Stimulated activated CD4-positive, alpha-beta T cell treated with anti-CD3 and anti-CD28 coated beads, Interleukin-15, amount 100 ng/mL, for 48 hours (primary cell): Measurements from ENCODE around the gene IL24.
"Not testable (repeated sequence)": the region's sequence is repeated elsewhere in the genome, so short reads cannot be mapped to it uniquely, and the experiment has no call there.

Experiments
- DNase-seq, 2 donors: peaks; one replicate each; pipeline ENCODE4 v3.0.0-alpha.2; 2020; ENCODE audit warnings: low read depth in 2 of 2

The IL24 gene

GRCh38 chr1:206904423-206905142, 7.3 kb downstream of the IL24 start:
- DNase-seq, result no peak

GRCh38 chr1:206905295-206906164, 8.3 kb downstream of the IL24 start:
- DNase-seq, result peak in 1 of 2 donors; percentile 41

GRCh38 chr1:206907304-206907991, 10.2 kb downstream of the IL24 start:
- DNase-seq, result no peak

GRCh38 chr1:206908038-206908437, 10.8 kb downstream of the IL24 start:
- no peak for DNase-seq

GRCh38 chr1:206909161-206909882, 12.1 kb downstream of the IL24 start:
- no peak for DNase-seq

GRCh38 chr1:206909883-206910318, 12.7 kb downstream of the IL24 start:
- DNase-seq, result no peak

GRCh38 chr1:206911064-206911663, 13.9 kb downstream of the IL24 start:
- DNase-seq, result no peak

GRCh38 chr1:206912445-206913095, 15.3 kb downstream of the IL24 start:
- peak; percentile 41 to 55 for DNase-seq

- no peak for DNase-seq
These were observed 16.7 kb downstream of the IL24 start for GRCh38 chr1:206913766-206914537.

GRCh38 chr1:206915030-206915735, 17.9 kb downstream of the IL24 start:
- no peak for DNase-seq

GRCh38 chr1:206916000-206916709, 18.9 kb downstream of the IL24 start:
- no peak for DNase-seq

- DNase-seq, result no peak
These were observed 20.8 kb downstream of the IL24 start for GRCh38 chr1:206918076-206918475.

- no peak for DNase-seq
These were observed 24.6 kb downstream of the IL24 start, which contains the start of gene FCMR for GRCh38 chr1:206921772-206922265. Gene FCMR, minus strand, starts transcription at chr1:206921941. Its CDS starts 87 bp downstream, at chr1:206921854.

GRCh38 chr1:206922524-206922923, 25.3 kb downstream of the IL24 start:
- DNase-seq, result no peak

GRCh38 chr1:206923009-206923960, 26.0 kb downstream of the IL24 start:
- peak; percentile 53 to 62 for DNase-seq

GRCh38 chr1:206923961-206924557, 26.8 kb downstream of the IL24 start:
- not testable (repeated sequence) for DNase-seq
